CD4-positive, CD25-positive, alpha-beta regulatory T cell (primary cell): ENCODE data around the gene PPP6R1. TPM values are rescaled to one million over a fixed set of nuclear protein-coding genes. Genes with fewer than 3 reads are reported as not detected.

Source experiments
- ATAC-seq, 2 donors: fragments of 150-1000 bp; cut with Tn5 transposase; one replicate each; pipeline ENCODE4 v1.10.0; 2021; ENCODE audit warnings: low read depth in 2 of 2, moderate number of reproducible peaks in 2 of 2, moderate library complexity in 1 of 2
- DNase-seq, 3 donors: peaks; one replicate each; pipeline versions ENCODE4 v3.0.0 to v3.0.0-alpha.2; 2012 to 2022; ENCODE audit warnings: mixed read lengths in 1 of 3
- H3K27ac ChIP-seq: one replicate; pipeline ENCODE4 v1.7.0; 2013; ENCODE audit warnings: mild to moderate bottlenecking, low read length; ENCODE audit not compliant: insufficient read depth, poor library complexity, severe bottlenecking
- H3K27me3 ChIP-seq: one replicate; pipeline ENCODE4 v1.7.0; 2013; ENCODE audit warnings: low read length; ENCODE audit not compliant: control insufficient read depth, insufficient read depth
- H3K36me3 ChIP-seq: one replicate; pipeline ENCODE4 v1.7.0; 2013; ENCODE audit warnings: mild to moderate bottlenecking, low read length, moderate library complexity; ENCODE audit not compliant: control insufficient read depth, insufficient read depth
- H3K4me1 ChIP-seq: 2 replicates; pipeline ENCODE4 v1.7.0; 2013; ENCODE audit warnings: mild to moderate bottlenecking, low read length; ENCODE audit not compliant: insufficient read depth, control insufficient read depth, poor library complexity, severe bottlenecking
- H3K4me3 ChIP-seq: one replicate; pipeline ENCODE4 v1.7.0; 2013; ENCODE audit warnings: low read depth, mild to moderate bottlenecking, low read length, moderate library complexity
- H3K9me3 ChIP-seq, 2 experiments: 1 replicate in 1 of 2; 2 replicates in 1 of 2; pipeline ENCODE4 v1.7.0; 2013; ENCODE audit warnings: low read length in 2 of 2, mild to moderate bottlenecking in 1 of 2, moderate library complexity in 1 of 2; ENCODE audit not compliant: control insufficient read depth in 2 of 2
- H3K27ac Mint-ChIP-seq, 3 donors: one replicate each; pipeline ENCODE4 v1.8.0; 2020 to 2022; ENCODE audit warnings: mild to moderate bottlenecking in 3 of 3, mixed read lengths in 3 of 3, moderate library complexity in 2 of 3
- H3K27me3 Mint-ChIP-seq: one replicate; pipeline ENCODE4 v1.8.0; 2022; ENCODE audit warnings: mild to moderate bottlenecking, mixed read lengths
- H3K36me3 Mint-ChIP-seq: one replicate; pipeline ENCODE4 v1.8.0; 2020; ENCODE audit warnings: mixed read lengths
- H3K4me1 Mint-ChIP-seq, 4 donors: one replicate each; pipeline ENCODE4 v1.8.0; 2020 to 2022; ENCODE audit warnings: mixed read lengths in 4 of 4, mild to moderate bottlenecking in 1 of 4
- H3K4me3 Mint-ChIP-seq, 4 donors: one replicate each; pipeline ENCODE4 v1.8.0; 2020 to 2022; ENCODE audit warnings: mild to moderate bottlenecking in 4 of 4, mixed read lengths in 4 of 4, moderate library complexity in 3 of 4
- H3K9me3 Mint-ChIP-seq, 7 donors: one replicate each; pipeline ENCODE4 v1.8.0; 2020 to 2022; ENCODE audit warnings: mixed read lengths in 7 of 7, mild to moderate bottlenecking in 3 of 7, moderate library complexity in 2 of 7
- polyA plus RNA-seq, 4 donors: library from polyadenylated mRNA; unstranded; fragments of 300-500 nt; fragmentation: Illumina TruSeq; gene quantifications; one replicate each; pipeline ENCODE4 v1.2.3, GENCODE V29; 2021
- total RNA-seq: library from RNA; stranded (reverse); gene quantifications from one replicate; pipeline ENCODE4 v1.2.3, GENCODE V29; 2022

The PPP6R1 gene
- total RNA-seq (168 TPM), polyA plus RNA-seq (10 to 100 TPM; 38.9 to 58.2 (median 44.0) TPM)

- peaks cover 48% of the 10 kb centered on the region for H3K4me1 ChIP-seq
- peaks cover 9 to 49% (median 30%) of the 10 kb centered on the region in 4 donors for H3K4me1 Mint-ChIP-seq
These were observed at the start of gene PPP6R1 for GRCh38 chr19:55258828-55259539. Gene PPP6R1 (minus strand): TSS chr19:55259017. CDS start chr19:55247103, 11,914 bp downstream.

GRCh38 chr19:55308281-55308680 is 49.5 kb upstream of the PPP6R1 start:
- H3K27ac ChIP-seq = no peak overlapping the region
- no peaks in the 10 kb centered on the region for H3K9me3 Mint-ChIP-seq
- H3K27me3 ChIP-seq = no peaks in the 10 kb centered on the region
- peaks cover 4% of the 10 kb centered on the region for H3K27me3 Mint-ChIP-seq
- ATAC-seq (no peak), DNase-seq (no peak)
- no peaks in the 10 kb centered on the region for H3K36me3 ChIP-seq
- H3K4me1 Mint-ChIP-seq = peaks cover 0 to 3% (median 0%) of the 10 kb centered on the region in 4 donors
- H3K4me3 ChIP-seq = no peak overlapping the region
- no peaks in the 10 kb centered on the region for H3K4me1 ChIP-seq
- H3K27ac Mint-ChIP-seq = no peak overlapping the region
- H3K4me3 Mint-ChIP-seq = no peak overlapping the region
- H3K36me3 Mint-ChIP-seq = no peaks in the 10 kb centered on the region
- no peaks in the 10 kb centered on the region for H3K9me3 ChIP-seq

More at GRCh38 chr19:55258828-55259539, at the start of gene PPP6R1:
- no peaks in the 10 kb centered on the region for H3K27me3 ChIP-seq
- Mint-ChIP-seq H3K4me3 (peak within 1 kb of the TSS; percentile 97 to 99 (median 97)), H3K27ac (peak within 1 kb of the TSS; percentile 96 to 99 (median 98)), H3K9me3 (no peaks in the 10 kb centered on the region), H3K36me3 (peaks cover 12% of the 10 kb centered on the region), H3K27me3 (peaks cover 4% of the 10 kb centered on the region)
- no peaks in the 10 kb centered on the region for H3K9me3 ChIP-seq
- H3K27ac ChIP-seq = peak within 1 kb of the TSS; percentile 93
- peak within 1 kb of the TSS; percentile 85 for H3K4me3 ChIP-seq
- no peaks in the 10 kb centered on the region for H3K36me3 ChIP-seq
- ATAC-seq = peak; percentile 79 to 80
- DNase-seq = peak; percentile 89 to 97 (median 96)

GRCh38 chr19:55306712-55307111 is 47.9 kb upstream of the PPP6R1 start:
- H3K27ac ChIP-seq = no peak overlapping the region
- peaks cover 0 to 8% (median 4%) of the 10 kb centered on the region in 4 donors for H3K4me1 Mint-ChIP-seq
- no peaks in the 10 kb centered on the region for H3K36me3 ChIP-seq
- ATAC-seq (no peak), DNase-seq (no peak)
- peaks cover 6% of the 10 kb centered on the region for H3K4me1 ChIP-seq
- H3K9me3 Mint-ChIP-seq = no peaks in the 10 kb centered on the region
- H3K9me3 ChIP-seq = no peaks in the 10 kb centered on the region
- H3K27me3 Mint-ChIP-seq = peaks cover 4% of the 10 kb centered on the region
- H3K36me3 Mint-ChIP-seq = no peaks in the 10 kb centered on the region
- H3K4me3 ChIP-seq = no peak overlapping the region
- H3K27me3 ChIP-seq = no peaks in the 10 kb centered on the region
- no peak overlapping the region for H3K4me3 Mint-ChIP-seq
- H3K27ac Mint-ChIP-seq = no peak overlapping the region

- DNase-seq (no peak), ATAC-seq (no peak)
- Mint-ChIP-seq H3K9me3 (no peaks in the 10 kb centered on the region), H3K27me3 (peaks cover 4% of the 10 kb centered on the region), H3K27ac (no peak overlapping the region), H3K4me1 (peaks cover 0 to 11% (median 6%) of the 10 kb centered on the region in 4 donors), H3K36me3 (no peaks in the 10 kb centered on the region), H3K4me3 (no peak overlapping the region)
- H3K27ac ChIP-seq = no peak overlapping the region
- no peaks in the 10 kb centered on the region for H3K27me3 ChIP-seq
- H3K9me3 ChIP-seq = no peaks in the 10 kb centered on the region
- no peaks in the 10 kb centered on the region for H3K36me3 ChIP-seq
- no peak overlapping the region for H3K4me3 ChIP-seq
- peaks cover 12% of the 10 kb centered on the region for H3K4me1 ChIP-seq
These were observed 47.3 kb upstream of the PPP6R1 start for GRCh38 chr19:55305983-55306562.

- Mint-ChIP-seq H3K27ac (no peak overlapping the region), H3K36me3 (no peaks in the 10 kb centered on the region), H3K27me3 (peaks cover 4% of the 10 kb centered on the region), H3K4me3 (peak overlapping the region in 2 of 4 donors; percentile 63 to 88), H3K4me1 (peaks cover 0 to 11% (median 6%) of the 10 kb centered on the region in 4 donors), H3K9me3 (no peaks in the 10 kb centered on the region)
- no peaks in the 10 kb centered on the region for H3K27me3 ChIP-seq
- DNase-seq = peak; percentile 35 to 59 (median 58)
- no peak overlapping the region for H3K27ac ChIP-seq
- H3K36me3 ChIP-seq = no peaks in the 10 kb centered on the region
- peaks cover 12% of the 10 kb centered on the region for H3K4me1 ChIP-seq
- H3K9me3 ChIP-seq = no peaks in the 10 kb centered on the region
- H3K4me3 ChIP-seq = no peak overlapping the region
- peak; percentile 50 to 52 for ATAC-seq
These were observed 46.7 kb upstream of the PPP6R1 start for GRCh38 chr19:55305491-55305890.

- no peaks in the 10 kb centered on the region for H3K9me3 Mint-ChIP-seq
These were observed 46.2 kb upstream of the PPP6R1 start for GRCh38 chr19:55304980-55305379.

GRCh38 chr19:55304279-55304978 is 45.6 kb upstream of the PPP6R1 start:
- Mint-ChIP-seq H3K9me3 (no peaks in the 10 kb centered on the region), H3K4me1 (peaks cover 0 to 11% (median 6%) of the 10 kb centered on the region in 4 donors), H3K4me3 (no peak overlapping the region), H3K27me3 (peaks cover 4% of the 10 kb centered on the region), H3K36me3 (no peaks in the 10 kb centered on the region), H3K27ac (no peak overlapping the region)
- DNase-seq (peak in 1 of 3 donors; percentile 57), ATAC-seq (no peak)
- Histone ChIP-seq H3K4me1 (peaks cover 12% of the 10 kb centered on the region), H3K27me3 (no peaks in the 10 kb centered on the region), H3K9me3 (no peaks in the 10 kb centered on the region), H3K27ac (no peak overlapping the region), H3K4me3 (no peak overlapping the region), H3K36me3 (no peaks in the 10 kb centered on the region)

More at GRCh38 chr19:55304980-55305379, 46.2 kb upstream of the PPP6R1 start:
- Mint-ChIP-seq H3K36me3 (no peaks in the 10 kb centered on the region), H3K4me3 (peak overlapping the region in 2 of 4 donors; percentile 63 to 88), H3K27ac (no peak overlapping the region), H3K27me3 (peaks cover 4% of the 10 kb centered on the region), H3K4me1 (peaks cover 0 to 11% (median 6%) of the 10 kb centered on the region in 4 donors)
- DNase-seq (no peak), ATAC-seq (no peak)
- Histone ChIP-seq H3K27me3 (no peaks in the 10 kb centered on the region), H3K4me3 (no peak overlapping the region), H3K4me1 (peaks cover 12% of the 10 kb centered on the region), H3K9me3 (no peaks in the 10 kb centered on the region), H3K36me3 (no peaks in the 10 kb centered on the region), H3K27ac (no peak overlapping the region)
